ENCODE measurements around the gene HPSE2.

Gene HPSE2

DNA sequence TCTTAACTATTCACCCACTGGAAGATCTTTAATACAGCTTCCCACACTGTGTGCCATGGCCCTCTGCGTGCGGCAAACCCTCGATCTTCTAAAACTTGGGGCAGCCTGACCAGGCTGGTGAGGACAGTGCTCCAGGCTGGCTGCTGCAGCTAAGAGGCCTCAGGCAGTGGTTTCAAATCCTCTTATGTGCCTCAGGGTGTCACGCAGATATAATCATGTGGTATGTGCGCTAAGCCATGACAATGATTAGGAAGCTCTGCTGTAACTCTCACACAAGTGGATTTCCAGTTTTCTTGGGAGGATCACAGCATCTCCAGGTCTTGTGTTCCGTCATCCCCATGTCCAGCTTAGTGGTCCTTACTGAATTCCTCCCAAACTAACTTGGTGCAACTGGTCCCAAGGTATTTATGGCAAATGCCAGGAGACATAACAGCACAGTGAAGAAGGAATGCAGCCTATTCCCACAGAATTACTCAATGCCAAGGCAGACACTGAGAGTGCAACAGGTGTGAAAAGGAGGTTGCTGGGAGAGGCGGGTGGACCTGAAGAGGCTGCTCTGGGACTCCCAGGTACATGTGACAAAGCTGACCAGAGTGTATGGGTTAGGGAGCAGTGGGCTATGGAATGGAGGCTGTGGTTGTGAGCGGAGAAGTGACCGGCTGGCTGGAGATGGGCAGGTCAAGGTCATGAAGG lies 791.2 kb downstream of the HPSE2 start:
- DNase-seq (ENCODE audit: low read depth in 1 of 2, low spot score in 1 of 2), result no peak

DNA sequence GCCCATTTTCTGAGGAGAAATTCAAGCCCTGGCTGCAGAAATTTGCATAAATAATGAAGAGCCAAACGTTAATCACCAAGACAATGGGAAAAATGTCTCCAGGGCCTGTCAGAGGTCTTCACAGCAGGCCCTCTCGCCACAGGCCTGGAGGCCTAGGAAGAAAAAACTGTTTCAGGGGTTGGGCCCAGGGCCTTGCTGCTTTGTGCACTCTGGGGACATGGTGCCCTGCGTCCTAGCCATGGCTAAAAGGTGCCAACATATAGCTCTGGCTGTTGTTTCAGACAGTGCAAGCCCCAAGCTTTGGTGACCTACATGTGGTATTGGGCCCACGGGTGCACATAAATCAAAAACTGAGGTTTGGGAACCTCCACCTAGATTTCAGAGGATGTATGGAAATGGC lies 796.9 kb downstream of the HPSE2 start:
- no peak for DNase-seq (ENCODE audit: low read depth in 1 of 2, low spot score in 1 of 2)

DNA sequence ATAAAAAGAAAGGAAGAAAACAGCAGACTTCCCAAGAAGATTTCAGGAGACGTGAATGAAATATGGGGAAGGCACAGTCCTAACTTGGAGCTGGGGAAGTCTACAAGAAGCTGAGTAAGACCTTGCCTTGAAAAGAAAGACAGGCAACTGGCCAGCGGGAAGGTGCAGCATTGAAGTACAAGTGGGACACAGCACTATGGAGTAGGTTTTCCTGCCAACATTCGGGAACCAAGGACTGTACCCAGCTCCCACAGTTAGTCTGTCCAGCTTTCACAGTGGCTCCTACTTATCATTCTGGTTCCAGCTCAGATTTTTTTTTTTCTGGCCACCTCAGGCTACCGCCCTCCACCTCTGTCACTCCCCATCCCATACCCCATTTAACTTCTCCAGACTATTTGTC lies 798.9 kb downstream of the HPSE2 start:
- no peak for DNase-seq (ENCODE audit: low read depth in 1 of 2, low spot score in 1 of 2)

GRCh38 chr10:98435178-98435577 lies 800.5 kb downstream of the HPSE2 start:
- no peak for DNase-seq (ENCODE audit: low read depth in 1 of 2, low spot score in 1 of 2)

- no peak for DNase-seq (ENCODE audit: low read depth in 1 of 2, low spot score in 1 of 2)
Observed at GRCh38 chr10:98433881-98434732, 801.5 kb downstream of the HPSE2 start.

DNA sequence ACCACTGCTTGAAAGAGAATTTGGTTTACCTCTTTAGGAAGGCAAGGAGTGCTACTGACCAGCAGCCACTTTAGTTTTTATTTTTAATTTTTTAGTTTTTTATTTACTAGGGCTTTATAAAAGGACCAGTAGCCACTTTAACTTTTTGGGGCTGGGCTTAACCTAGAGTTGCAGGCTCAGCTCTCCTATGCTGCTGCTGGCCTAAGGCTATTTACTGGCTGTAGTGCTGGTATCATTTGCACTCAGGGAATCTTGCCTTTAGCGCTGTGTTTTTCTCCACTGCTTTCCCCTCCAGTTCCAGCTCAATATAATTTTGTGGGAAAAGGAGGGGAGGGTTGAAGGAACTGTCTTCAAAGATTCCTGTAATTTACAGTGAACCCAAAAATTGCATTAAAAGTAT lies 802.3 kb downstream of the HPSE2 start:
- no peak for DNase-seq (ENCODE audit: low read depth in 1 of 2, low spot score in 1 of 2)

DNA sequence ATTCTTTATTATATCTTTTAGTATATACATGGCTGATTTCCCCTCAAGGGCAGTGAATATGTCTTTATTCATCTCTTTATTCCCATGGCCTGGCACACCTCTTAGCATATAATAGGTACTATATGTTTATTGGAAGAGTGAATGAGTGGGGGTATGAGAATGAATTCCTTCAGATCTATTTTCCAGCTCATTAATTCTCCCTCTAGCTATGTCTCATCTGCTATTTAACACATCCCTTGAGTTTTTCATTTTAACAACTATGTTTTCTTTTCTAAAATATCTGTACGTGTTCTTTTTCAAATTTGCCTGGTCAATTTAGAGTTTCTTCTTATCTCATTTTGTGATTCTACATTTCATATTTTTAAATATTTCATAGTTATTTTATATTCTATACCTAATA lies 803.3 kb downstream of the HPSE2 start:
- DNase-seq (ENCODE audit: low read depth in 1 of 2, low spot score in 1 of 2), result no peak

- DNase-seq (ENCODE audit: low read depth in 1 of 2, low spot score in 1 of 2), result no peak
Observed at GRCh38 chr10:98431016-98431415, 804.6 kb downstream of the HPSE2 start.

DNA sequence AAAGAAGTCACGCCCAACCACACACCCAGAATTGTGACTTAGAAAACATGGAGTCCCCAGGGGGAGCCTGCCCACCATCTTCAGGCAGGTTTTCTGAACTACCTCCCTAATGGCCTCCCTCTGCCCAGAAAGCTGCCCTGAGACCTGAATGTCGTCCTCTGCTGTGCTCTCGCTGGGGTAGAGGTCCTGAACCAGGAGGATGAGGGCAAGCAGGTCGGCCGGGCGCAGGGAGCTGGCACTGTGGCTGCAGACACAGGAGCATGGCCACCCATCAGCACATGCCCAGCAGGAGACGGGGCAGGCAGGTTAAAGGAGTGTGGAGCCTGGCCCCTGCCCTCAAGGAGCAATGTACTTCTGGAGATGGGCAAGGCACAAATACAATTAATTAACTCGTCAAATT lies 805.2 kb downstream of the HPSE2 start:
- no peak for DNase-seq (ENCODE audit: low read depth in 1 of 2, low spot score in 1 of 2)

- DNase-seq (ENCODE audit: low read depth in 1 of 2, low spot score in 1 of 2), result no peak
Observed at GRCh38 chr10:98429320-98430072, 806.2 kb downstream of the HPSE2 start.

DNA sequence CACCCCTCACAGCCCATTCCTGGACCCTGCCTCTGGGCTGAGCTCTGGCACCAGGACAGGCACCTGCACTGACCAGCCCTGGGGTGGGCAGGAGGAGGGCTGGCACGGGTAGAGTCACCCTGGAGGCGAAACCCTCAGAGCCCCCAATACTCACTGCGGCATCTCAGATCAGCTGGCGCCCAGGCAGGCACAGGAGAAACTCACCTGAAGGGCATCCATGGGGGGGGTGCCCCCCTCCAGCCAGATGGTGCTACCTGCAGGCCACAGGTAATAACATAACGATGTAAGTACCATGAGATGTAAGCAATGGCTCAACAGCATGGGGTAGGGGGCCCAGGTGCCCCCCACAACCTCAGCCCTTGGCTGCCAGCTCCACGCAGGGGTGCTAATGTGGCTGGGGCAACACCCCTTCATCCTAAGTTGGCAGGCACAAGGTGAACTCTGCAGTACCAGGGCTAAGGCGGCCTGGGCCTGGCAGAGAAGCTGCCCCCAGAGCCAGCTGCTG lies 808.6 kb downstream of the HPSE2 start:
- DNase-seq (ENCODE audit: low read depth in 1 of 2, low spot score in 1 of 2), result no peak

- DNase-seq (ENCODE audit: low read depth in 1 of 2, low spot score in 1 of 2), result peak in 1 of 2 donors; percentile 29
Observed at GRCh38 chr10:98425511-98426352, 809.9 kb downstream of the HPSE2 start.

GRCh38 chr10:98424295-98425254 lies 811.1 kb downstream of the HPSE2 start:
- DNase-seq (ENCODE audit: low read depth in 1 of 2, low spot score in 1 of 2), result no peak

- DNase-seq (ENCODE audit: low read depth in 1 of 2, low spot score in 1 of 2), result no peak
Observed at GRCh38 chr10:98423691-98424120, 811.9 kb downstream of the HPSE2 start.

DNA sequence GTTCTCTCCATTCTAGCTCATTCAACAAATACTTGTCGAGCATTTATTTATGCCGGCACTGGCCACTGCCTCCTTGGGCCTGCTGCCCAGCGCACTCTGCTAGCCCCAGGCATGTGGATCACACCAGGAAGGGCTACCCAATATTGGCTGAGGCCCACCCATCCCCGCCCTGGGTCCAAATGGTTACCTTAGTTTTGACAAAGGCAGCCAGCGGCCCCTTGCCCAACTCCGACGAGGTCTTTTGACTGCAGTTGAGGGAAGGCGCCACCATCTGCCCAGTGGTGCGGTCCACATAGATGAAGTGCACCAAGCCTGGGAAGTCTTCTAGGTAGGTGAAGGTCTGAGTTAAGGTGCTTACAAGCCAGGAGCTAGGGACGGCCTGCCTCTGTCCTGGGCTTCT lies 813.5 kb downstream of the HPSE2 start:
- no peak for DNase-seq (ENCODE audit: low read depth in 1 of 2, low spot score in 1 of 2)

- no peak for DNase-seq (ENCODE audit: low read depth in 1 of 2, low spot score in 1 of 2)
Observed at GRCh38 chr10:98420786-98421185, 814.9 kb downstream of the HPSE2 start.

DNA sequence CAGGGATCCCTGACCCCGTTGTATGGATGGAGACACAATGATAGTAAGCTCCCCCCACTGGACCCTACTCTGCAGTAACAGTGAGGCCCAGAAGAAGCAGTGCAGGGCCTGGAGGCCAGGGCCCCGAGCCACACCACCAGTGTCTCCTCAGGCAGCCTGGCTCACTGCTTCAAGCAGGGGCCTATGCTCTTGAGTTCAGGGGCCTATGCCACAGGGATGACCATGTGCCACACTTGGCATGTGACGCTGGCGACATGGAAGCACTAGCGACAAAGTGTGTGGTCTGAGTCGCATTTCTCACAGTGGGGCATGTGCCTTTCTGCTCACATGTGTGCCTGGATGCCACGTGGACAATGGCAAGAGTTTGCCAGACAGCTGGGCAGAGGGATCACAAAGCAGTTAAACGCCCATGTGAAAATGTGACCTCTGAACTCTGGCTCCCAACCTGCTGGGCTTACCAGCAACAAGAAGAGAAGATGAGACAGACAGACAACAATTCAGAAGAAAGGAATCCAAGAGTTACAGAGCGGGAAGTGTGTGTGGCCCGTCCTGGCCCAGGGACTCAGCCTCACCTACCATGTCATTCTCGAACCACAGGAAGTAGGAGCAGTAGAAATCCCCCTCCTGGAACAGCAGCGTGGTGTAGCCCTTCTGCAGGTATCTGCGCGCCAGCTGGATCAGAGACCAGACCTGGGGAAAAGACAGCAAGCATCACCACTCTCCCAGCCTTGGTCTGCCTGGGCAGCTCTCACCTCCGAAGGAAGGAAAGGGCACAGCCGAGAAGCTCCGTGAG lies 816.0 kb downstream of the HPSE2 start:
- no peak for DNase-seq (ENCODE audit: low read depth in 1 of 2, low spot score in 1 of 2)

DNA sequence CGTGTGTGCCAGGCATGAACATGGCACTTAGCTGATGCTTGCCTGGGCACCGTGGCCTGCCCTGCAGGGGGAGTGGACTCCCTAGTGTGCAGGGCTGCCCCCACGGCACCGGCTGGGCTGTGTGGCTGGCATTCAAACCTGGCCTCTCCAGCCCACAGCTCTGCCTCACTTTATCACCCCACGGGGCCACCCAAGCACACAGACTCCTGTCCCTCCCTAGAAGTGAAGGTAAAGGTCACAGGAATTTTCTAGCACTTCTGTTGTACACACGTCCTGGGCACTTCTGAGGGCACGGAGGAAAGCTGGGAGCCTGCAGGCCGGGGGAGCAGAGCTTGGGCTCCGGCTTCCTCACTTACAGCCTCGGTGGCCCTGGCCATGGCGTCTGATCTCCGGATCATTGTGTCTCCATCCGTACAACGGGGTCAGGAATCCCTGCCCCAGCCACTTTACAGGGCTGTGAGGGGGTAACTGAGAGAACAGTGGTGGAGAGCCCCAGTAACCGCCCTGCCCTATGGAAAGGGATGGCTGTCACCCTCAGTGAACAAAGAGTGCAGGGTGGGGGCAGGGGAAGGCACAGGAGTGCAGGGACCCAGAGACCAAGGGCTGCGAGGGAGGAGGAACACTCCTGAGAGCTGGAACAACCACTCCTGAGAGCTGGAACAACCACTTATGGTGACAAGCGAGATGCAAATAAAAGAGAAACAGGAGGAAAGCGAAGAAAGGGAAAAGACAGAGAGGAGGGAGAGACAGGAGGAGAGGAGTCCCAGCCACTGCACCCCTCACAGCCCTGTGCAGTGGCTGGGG lies 816.8 kb downstream of the HPSE2 start:
- DNase-seq (ENCODE audit: low read depth in 1 of 2, low spot score in 1 of 2), result no peak

Measured in activated CD4-positive, alpha-beta T cell treated with anti-CD3 and anti-CD28 coated beads, Interleukin-2, amount 50 U/mL, for 24 hours (primary cell).